GM18861 (cell line): ENCODE data around the gene DYNLRB1.

Experiments used
- ATAC-seq: cut with Tn5 transposase; IDR thresholded peaks from one replicate; pipeline ENCODE4 v1.9.1; 2021; ENCODE audit not compliant: unreplicated experiment

DYNLRB1 gene

GRCh38 chr20:34577061-34577460, 60.8 kb downstream of the DYNLRB1 start:
- no peak for ATAC-seq

DNA sequence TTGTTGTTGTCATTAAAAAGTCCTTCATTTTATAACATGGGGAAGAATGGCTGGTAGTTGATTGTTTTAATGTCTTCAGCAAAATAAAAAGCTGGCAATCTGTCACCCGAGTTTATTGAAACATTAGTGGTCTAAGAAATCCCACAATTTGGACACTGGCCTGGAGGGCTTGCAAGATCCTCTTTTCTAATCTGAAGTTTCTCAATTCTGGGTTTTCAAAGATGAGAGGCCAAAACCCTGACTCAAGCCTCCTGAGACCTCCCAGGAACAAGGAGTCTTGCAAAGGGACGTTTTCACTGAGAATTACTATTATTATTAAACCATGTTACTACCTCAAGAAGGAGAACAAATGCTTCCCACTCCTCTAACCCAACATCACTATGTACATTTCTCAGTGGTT, 61.8 kb downstream of the DYNLRB1 start:
- ATAC-seq, result no peak

- ATAC-seq, result no peak
These were observed 62.3 kb downstream of the DYNLRB1 start for GRCh38 chr20:34578521-34578920.

- ATAC-seq, result no peak
These were observed 63.2 kb downstream of the DYNLRB1 start for GRCh38 chr20:34579191-34579978.

- ATAC-seq, result no peak
These were observed 64.0 kb downstream of the DYNLRB1 start for GRCh38 chr20:34579979-34580940.

GRCh38 chr20:34581341-34582184, 65.3 kb downstream of the DYNLRB1 start:
- ATAC-seq, result peak; percentile 42

DNA sequence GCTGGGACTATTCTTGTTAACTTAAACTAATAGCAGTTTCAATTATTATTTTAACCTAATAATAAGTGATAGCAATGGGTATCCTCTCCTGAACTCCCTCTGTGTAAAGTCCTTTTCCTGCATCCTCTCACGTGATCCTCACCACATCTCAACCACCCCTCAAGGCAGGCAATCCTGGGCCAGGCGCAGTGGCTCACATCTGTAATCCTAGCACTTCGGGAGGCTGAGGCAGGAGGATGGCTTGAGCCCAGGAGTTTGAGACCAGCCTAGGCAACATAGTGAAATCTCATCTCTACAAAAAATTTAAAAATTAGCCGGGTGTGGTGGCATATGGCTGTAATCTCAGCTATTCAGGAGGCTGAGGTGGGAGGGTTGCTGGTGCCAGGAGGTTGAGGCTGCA, 66.0 kb downstream of the DYNLRB1 start:
- ATAC-seq, result no peak

DNA sequence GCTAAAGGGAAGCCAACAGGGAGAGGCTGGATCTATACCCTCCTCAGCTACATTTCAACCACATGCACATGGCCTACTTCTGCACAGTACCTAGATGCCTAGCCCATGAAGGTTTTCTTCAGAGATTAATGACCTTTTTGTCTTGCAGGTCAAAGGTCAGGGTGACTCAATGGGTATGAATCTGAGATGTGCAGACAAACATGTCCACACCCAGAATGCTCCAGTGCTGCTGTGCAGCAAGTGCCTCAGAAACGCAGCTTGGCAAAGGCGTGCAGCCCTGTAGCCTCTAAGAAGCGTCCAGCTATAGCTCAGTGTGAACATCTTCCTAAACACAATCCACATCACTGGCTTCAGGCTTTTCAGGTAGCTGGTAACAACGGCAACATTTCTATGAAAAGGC, 66.7 kb downstream of the DYNLRB1 start:
- no peak for ATAC-seq

DNA sequence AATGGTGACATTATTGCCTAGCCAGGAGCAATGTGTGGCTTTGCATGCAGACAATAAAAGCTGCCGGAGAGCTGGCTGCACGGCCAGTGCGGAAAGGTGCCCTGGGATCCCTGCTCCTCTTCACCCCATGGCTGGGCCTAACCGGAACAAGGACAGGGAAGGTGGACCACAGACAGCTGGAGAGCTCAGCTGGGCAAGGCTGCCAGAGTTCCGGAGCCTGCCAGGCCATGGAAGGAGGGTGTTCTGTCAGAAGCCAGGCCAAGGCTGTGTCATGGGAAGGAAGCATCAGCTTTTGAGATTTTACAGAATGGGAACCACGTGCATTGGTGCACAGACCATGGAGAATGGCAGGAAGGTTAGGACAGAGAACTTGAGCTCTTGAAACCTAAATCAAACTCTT, 67.3 kb downstream of the DYNLRB1 start:
- no peak for ATAC-seq

DNA sequence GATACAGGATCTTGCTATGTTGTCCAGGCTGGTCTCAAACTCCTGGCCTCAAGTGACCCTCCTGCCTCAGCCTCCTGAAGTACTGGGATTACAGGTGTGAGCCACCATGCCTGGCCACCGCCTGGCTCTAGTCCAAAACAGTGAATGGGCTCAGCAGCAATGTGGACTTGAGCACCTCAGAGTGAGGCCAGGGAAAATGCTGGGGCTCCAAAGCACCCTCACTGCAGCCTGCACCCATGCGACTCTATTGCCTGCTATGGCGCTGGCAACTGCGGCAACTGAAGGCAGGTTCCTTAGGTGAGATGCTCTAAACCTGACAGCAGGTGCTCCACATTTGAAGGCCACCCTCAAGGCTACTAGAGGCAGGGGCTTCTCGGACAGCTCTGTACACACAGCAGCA, 68.8 kb downstream of the DYNLRB1 start:
- no peak for ATAC-seq

GRCh38 chr20:34586488-34587163, 70.4 kb downstream of the DYNLRB1 start:
- ATAC-seq, result no peak
